ENCODE measurements around the gene CRABP2. TPM values are rescaled to one million over a fixed set of nuclear protein-coding genes. Genes with fewer than 3 reads are reported as not detected.

Gene CRABP2
- total and polyA plus RNA-seq, 2 of the 13 experiments (the other 11 are each of a cell fraction or from before 2014, with no cell fraction given), result 0.40 to 0.60 TPM

DNA sequence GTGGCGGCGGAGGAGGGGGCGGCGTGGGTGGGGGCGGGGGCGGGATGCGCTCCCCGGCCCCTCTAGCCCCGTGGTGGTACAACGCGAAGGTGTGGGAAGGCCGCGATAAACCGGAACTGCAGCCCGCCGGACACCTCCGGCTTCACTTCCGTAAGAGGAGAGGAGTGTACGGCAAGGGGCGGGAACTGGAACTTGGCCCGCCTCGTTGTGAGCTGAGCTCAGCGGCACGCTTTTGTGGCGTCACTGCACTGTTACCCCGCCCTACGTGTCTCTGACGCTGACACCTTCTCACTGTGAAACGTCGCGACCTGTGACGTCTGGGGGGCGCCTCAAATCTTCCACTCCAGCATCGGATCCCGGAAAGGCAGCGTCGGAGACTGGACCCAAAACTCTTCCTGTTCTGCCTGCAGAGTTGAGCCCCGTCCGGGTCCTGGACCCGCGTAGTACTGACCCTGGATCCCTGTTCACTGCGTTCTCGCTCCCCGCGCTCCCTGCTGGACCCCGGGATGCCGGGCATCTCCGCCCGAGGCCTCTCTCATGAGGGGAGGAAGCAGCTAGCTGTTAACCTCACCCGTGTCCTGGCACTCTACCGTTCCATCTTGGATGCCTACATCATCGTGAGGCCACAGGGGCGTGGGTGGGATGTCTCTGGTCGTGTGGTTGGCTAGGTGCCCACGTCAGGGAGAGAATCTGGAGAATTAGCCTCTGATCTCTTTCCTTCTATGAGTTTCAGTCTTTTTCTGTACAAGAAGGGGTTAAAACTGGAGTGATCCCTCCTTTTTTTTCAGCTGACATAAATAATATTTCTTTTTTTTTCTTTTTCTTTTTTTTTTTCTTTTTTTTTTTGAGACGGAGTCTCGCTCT is 23.4 kb upstream of the CRABP2 start, which contains the start of gene ISG20L2 (continued):
- TF ChIP-seq, protein P1, sequence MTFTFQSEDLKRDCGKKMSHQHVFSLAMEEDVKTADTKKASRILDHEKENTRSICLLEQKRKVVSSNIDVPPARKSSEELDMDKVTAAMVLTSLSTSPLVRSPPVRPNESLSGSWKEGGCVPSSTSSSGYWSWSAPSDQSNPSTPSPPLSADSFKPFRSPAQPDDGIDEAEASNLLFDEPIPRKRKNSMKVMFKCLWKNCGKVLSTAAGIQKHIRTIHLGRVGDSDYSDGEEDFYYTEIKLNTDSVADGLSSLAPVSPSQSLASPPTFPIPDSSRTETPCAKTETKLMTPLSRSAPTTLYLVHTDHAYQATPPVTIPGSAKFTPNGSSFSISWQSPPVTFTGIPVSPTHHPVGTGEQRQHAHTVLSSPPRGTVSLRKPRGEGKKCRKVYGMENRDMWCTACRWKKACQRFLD (CRISPR knock-in tag; IDR thresholded peaks at IDR 0.05; ENCODE audit: borderline replicate concordance), result no peak
- no peak for TF ChIP-seq SYNCRIP (IDR thresholded peaks at IDR 0.05; ENCODE audit: insufficient read depth, low read depth, low read length)
- TF ChIP-seq ZNF101 (CRISPR knock-in tag; IDR thresholded peaks at IDR 0.05; ENCODE audit: borderline replicate concordance, low read depth), result no peak
- TF ChIP-seq MAFG (CRISPR knock-in tag; IDR thresholded peaks at IDR 0.05), result no peak
- TF ChIP-seq, protein P2, sequence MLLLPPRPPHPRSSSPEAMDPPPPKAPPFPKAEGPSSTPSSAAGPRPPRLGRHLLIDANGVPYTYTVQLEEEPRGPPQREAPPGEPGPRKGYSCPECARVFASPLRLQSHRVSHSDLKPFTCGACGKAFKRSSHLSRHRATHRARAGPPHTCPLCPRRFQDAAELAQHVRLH (CRISPR knock-in tag; IDR thresholded peaks at IDR 0.05; ENCODE audit: borderline replicate concordance, low read depth), result no peak
- TF ChIP-seq ZNF749 (CRISPR knock-in tag; IDR thresholded peaks at IDR 0.05; ENCODE audit: borderline replicate concordance), result no peak
- peak; percentile 75 for TF ChIP-seq ZNF143 (CRISPR knock-in tag; IDR thresholded peaks at IDR 0.05)
- TF ChIP-seq SRF (IDR thresholded peaks at IDR 0.05; ENCODE audit: low read depth, low read length), result peak; percentile 24; the same call in 1 of the 2 replicates
- no peak for TF ChIP-seq MAFF (IDR thresholded peaks at IDR 0.05; ENCODE audit: low read depth, low read length)
- no peak for TF ChIP-seq FIP1L1 (IDR thresholded peaks at IDR 0.05; ENCODE audit: borderline replicate concordance, insufficient read depth, low read depth, low read length)
- TF ChIP-seq KLF13 (CRISPR knock-in tag; IDR thresholded peaks at IDR 0.05), result no peak
- peak; percentile 63 for TF ChIP-seq KDM5B (CRISPR knock-in tag; IDR thresholded peaks at IDR 0.05; ENCODE audit: borderline replicate concordance)
- TF ChIP-seq KDM1A (CRISPR knock-in tag; IDR thresholded peaks at IDR 0.05), result no peak
- TF ChIP-seq ZNF7 (CRISPR knock-in tag; IDR thresholded peaks at IDR 0.05), result no peak
- TF ChIP-seq ZNF556 (CRISPR knock-in tag; IDR thresholded peaks at IDR 0.05; ENCODE audit: borderline replicate concordance), result no peak; the same call in 1 of the 2 replicates
- TF ChIP-seq HIVEP1 (CRISPR knock-in tag; IDR thresholded peaks at IDR 0.05), result 0 out of 2 replicates have a peak, but pooled peaks have one; percentile 42
- no peak for TF ChIP-seq KLF6 (CRISPR knock-in tag; IDR thresholded peaks at IDR 0.05)
- TF ChIP-seq AKNA (CRISPR knock-in tag; IDR thresholded peaks at IDR 0.05; ENCODE audit: borderline replicate concordance), result no peak
- TF ChIP-seq DDIT3 (CRISPR knock-in tag; IDR thresholded peaks at IDR 0.05), result no peak
- peak; percentile 38; the same call in 1 of the 3 replicates for TF ChIP-seq MXI1 (IDR thresholded peaks at IDR 0.05; ENCODE audit: borderline replicate concordance, low read depth, low read length)
- peak; percentile 86 for TF ChIP-seq GATAD1 (CRISPR knock-in tag; IDR thresholded peaks at IDR 0.05)
- peak; percentile 82 for TF ChIP-seq BHLHE40 (IDR thresholded peaks at IDR 0.05; ENCODE audit: low read length)
